ENCODE data around the gene GAP43. TPM values are rescaled to one million over a fixed set of nuclear protein-coding genes. Genes with fewer than 3 reads are reported as not detected.

Gene GAP43
- total RNA-seq, 1 donor from 2014 or later = 17.4 TPM

DNA sequence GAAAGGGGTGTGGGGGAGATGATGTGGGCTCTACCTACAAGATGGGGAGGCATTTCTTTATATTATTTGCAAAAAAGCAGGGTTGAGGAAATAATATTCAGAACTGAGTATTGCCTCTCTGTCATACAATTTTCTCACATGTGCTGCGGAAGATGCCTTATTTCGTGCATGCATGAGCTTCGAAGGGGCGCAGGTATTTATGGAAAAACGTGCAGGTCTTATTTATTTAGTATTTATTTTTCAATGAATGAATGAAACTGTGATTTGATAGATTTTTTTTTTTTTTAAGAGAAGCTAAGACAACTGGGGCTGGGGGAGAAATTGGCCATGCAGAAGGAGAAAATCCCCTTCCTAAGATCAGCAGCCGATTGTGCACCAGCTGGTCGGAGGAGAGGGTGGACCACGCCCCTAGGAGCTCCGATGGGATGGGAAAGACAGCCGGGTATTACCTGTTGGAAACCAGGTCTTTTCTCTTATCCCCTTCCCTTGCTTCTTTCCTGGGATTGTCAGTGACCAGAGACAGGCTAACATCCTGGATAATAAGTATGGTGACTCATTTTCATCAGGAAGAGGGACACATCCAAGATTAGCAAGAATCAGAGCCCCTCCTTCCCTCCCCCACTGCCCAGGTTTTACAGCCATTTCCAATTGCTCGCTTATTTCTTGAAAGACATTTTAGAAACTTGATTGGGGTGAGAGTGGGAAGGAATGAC is 875 bp downstream of the GAP43 start:
- no peaks in the 10 kb centered on the region for H3K79me2 ChIP-seq (ENCODE audit: insufficient read depth, low read length)
- H3K9me3 ChIP-seq (ENCODE audit: insufficient read depth, low read depth, low read length) = no peaks in the 10 kb centered on the region
- Mint-ChIP-seq H3K4me1 (ENCODE audit: low read depth, unreplicated experiment) (peaks cover 17% of the 10 kb centered on the region), H3K27ac (ENCODE audit: unreplicated experiment) (no peak overlapping the region), H3K36me3 (ENCODE audit: low read depth, unreplicated experiment) (no peaks in the 10 kb centered on the region), H3K9me3 (ENCODE audit: unreplicated experiment) (no peaks in the 10 kb centered on the region), H3K27me3 (ENCODE audit: low read depth, unreplicated experiment) (peaks cover 9% of the 10 kb centered on the region), H3K4me3 (ENCODE audit: unreplicated experiment) (peak overlapping the region; percentile 80)
- TF ChIP-seq, protein P1, sequence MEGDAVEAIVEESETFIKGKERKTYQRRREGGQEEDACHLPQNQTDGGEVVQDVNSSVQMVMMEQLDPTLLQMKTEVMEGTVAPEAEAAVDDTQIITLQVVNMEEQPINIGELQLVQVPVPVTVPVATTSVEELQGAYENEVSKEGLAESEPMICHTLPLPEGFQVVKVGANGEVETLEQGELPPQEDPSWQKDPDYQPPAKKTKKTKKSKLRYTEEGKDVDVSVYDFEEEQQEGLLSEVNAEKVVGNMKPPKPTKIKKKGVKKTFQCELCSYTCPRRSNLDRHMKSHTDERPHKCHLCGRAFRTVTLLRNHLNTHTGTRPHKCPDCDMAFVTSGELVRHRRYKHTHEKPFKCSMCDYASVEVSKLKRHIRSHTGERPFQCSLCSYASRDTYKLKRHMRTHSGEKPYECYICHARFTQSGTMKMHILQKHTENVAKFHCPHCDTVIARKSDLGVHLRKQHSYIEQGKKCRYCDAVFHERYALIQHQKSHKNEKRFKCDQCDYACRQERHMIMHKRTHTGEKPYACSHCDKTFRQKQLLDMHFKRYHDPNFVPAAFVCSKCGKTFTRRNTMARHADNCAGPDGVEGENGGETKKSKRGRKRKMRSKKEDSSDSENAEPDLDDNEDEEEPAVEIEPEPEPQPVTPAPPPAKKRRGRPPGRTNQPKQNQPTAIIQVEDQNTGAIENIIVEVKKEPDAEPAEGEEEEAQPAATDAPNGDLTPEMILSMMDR (IDR thresholded peaks at IDR 0.05; ENCODE audit: insufficient read depth, low read depth, low read length) = no peak
- no peak for TF ChIP-seq EZH2 (IDR thresholded peaks at IDR 0.05; ENCODE audit: insufficient read depth, low read length)
- H3K4me3 ChIP-seq (ENCODE audit: insufficient read depth, low read depth, low read length) = peak overlapping the region; percentile 73
- no peak overlapping the region for H3K27ac ChIP-seq (ENCODE audit: low read depth, low read length)
- peaks cover 13% of the 10 kb centered on the region for H3K4me1 ChIP-seq (ENCODE audit: insufficient read depth, low read length)
- DNase-seq (ENCODE audit: low read depth) (no peak), FAIRE-seq (no peak)
- no peaks in the 10 kb centered on the region for H4K20me1 ChIP-seq (ENCODE audit: insufficient read depth, low read length)
- peak overlapping the region; percentile 99 for H3K4me2 ChIP-seq (ENCODE audit: low read length)
- H2AFZ ChIP-seq (ENCODE audit: low read depth, low read length) = peak overlapping the region; percentile 89
- peaks cover 5% of the 10 kb centered on the region for H3K27me3 ChIP-seq (ENCODE audit: insufficient read depth, low read length)
- H3K36me3 ChIP-seq (ENCODE audit: insufficient read depth, low read length) = no peaks in the 10 kb centered on the region
- peak overlapping the region; percentile 81 for H3K9ac ChIP-seq (ENCODE audit: low read length)

DNA sequence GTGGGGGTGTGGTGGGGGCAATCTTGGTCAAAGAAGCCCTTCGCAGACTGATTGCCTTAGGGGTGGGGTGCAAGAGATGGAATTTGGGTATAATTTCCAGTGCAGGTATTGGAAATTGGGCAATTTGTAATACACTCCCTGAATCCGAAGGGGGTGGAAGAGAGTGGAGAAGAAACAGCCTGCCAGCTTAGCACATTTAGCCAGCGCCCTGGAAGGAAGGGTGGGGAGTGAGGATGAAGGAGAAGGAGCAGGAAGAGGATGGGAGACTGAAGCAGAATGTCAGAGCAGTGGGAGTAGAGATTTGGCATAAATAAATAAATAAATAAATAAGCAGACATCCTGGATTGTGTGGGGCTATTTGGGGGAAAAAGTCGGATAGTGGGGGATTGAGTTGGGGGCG is 1.6 kb downstream of the GAP43 start:
- Histone ChIP-seq H2AFZ (ENCODE audit: low read depth, low read length) (no peak overlapping the region), H3K36me3 (ENCODE audit: insufficient read depth, low read length) (no peaks in the 10 kb centered on the region), H3K27ac (ENCODE audit: low read depth, low read length) (no peak overlapping the region), H3K79me2 (ENCODE audit: insufficient read depth, low read length) (no peaks in the 10 kb centered on the region), H3K9ac (ENCODE audit: low read length) (no peak overlapping the region), H4K20me1 (ENCODE audit: insufficient read depth, low read length) (no peaks in the 10 kb centered on the region), H3K4me1 (ENCODE audit: insufficient read depth, low read length) (peaks cover 13% of the 10 kb centered on the region), H3K4me3 (ENCODE audit: insufficient read depth, low read depth, low read length) (peak overlapping the region; percentile 73), H3K9me3 (ENCODE audit: insufficient read depth, low read depth, low read length) (no peaks in the 10 kb centered on the region), H3K4me2 (ENCODE audit: low read length) (peak overlapping the region; percentile 99), H3K27me3 (ENCODE audit: insufficient read depth, low read length) (peaks cover 5% of the 10 kb centered on the region)
- Mint-ChIP-seq H3K27me3 (ENCODE audit: low read depth, unreplicated experiment) (peaks cover 9% of the 10 kb centered on the region), H3K4me1 (ENCODE audit: low read depth, unreplicated experiment) (peaks cover 17% of the 10 kb centered on the region), H3K9me3 (ENCODE audit: unreplicated experiment) (no peaks in the 10 kb centered on the region), H3K36me3 (ENCODE audit: low read depth, unreplicated experiment) (no peaks in the 10 kb centered on the region), H3K27ac (ENCODE audit: unreplicated experiment) (no peak overlapping the region), H3K4me3 (ENCODE audit: unreplicated experiment) (peak overlapping the region; percentile 80)
- TF ChIP-seq, protein P1 (IDR thresholded peaks at IDR 0.05; ENCODE audit: insufficient read depth, low read depth, low read length) = no peak
- no peak for TF ChIP-seq EZH2 (IDR thresholded peaks at IDR 0.05; ENCODE audit: insufficient read depth, low read length)
- DNase-seq (ENCODE audit: low read depth) (no peak), FAIRE-seq (no peak)

DNA sequence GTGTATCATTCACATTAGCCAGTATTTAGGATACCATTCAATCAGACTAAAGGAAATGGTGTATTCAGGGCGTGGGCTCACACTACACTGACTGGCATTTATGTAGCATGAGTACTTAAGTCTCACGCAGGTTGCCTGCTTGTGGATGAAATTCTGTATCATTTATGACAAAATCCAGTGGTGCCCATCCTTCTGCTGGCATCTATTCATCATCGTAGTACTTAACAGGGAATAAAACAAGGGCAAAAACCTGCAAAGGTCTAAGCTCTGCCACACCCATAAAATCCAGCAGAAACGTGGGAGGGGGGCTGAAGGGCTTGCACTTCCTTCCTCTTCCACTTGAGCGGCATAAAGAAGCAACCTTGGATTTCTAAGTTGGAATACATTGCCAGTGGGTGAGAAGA is 2.7 kb downstream of the GAP43 start:
- no peak for FAIRE-seq

More for the DNA sequence above, 2.7 kb downstream of the GAP43 start:
- Histone ChIP-seq H3K79me2 (ENCODE audit: insufficient read depth, low read length) (no peaks in the 10 kb centered on the region), H3K4me3 (ENCODE audit: insufficient read depth, low read depth, low read length) (no peak overlapping the region), H3K9ac (ENCODE audit: low read length) (no peak overlapping the region), H3K9me3 (ENCODE audit: insufficient read depth, low read depth, low read length) (no peaks in the 10 kb centered on the region), H3K4me2 (ENCODE audit: low read length) (no peak overlapping the region), H3K27me3 (ENCODE audit: insufficient read depth, low read length) (peaks cover 5% of the 10 kb centered on the region), H2AFZ (ENCODE audit: low read depth, low read length) (no peak overlapping the region), H3K36me3 (ENCODE audit: insufficient read depth, low read length) (no peaks in the 10 kb centered on the region), H3K4me1 (ENCODE audit: insufficient read depth, low read length) (peaks cover 13% of the 10 kb centered on the region), H4K20me1 (ENCODE audit: insufficient read depth, low read length) (no peaks in the 10 kb centered on the region), H3K27ac (ENCODE audit: low read depth, low read length) (no peak overlapping the region)
- Mint-ChIP-seq H3K4me3 (ENCODE audit: unreplicated experiment) (no peak overlapping the region), H3K9me3 (ENCODE audit: unreplicated experiment) (no peaks in the 10 kb centered on the region), H3K27me3 (ENCODE audit: low read depth, unreplicated experiment) (peaks cover 9% of the 10 kb centered on the region), H3K36me3 (ENCODE audit: low read depth, unreplicated experiment) (no peaks in the 10 kb centered on the region), H3K27ac (ENCODE audit: unreplicated experiment) (no peak overlapping the region), H3K4me1 (ENCODE audit: low read depth, unreplicated experiment) (peaks cover 17% of the 10 kb centered on the region)
- no peak for DNase-seq (ENCODE audit: low read depth)
- TF ChIP-seq EZH2 (IDR thresholded peaks at IDR 0.05; ENCODE audit: insufficient read depth, low read length) = no peak
- TF ChIP-seq, protein P1 (IDR thresholded peaks at IDR 0.05; ENCODE audit: insufficient read depth, low read depth, low read length) = no peak

Data from astrocyte (in vitro differentiated cells and primary cell).